Endothelial cell (in vitro differentiated cells): ENCODE data around the gene LRRC73. TPM values are rescaled to one million over a fixed set of nuclear protein-coding genes. Genes with fewer than 3 reads are reported as not detected.
"Not testable (repeated sequence)": the region's sequence is repeated elsewhere in the genome, so short reads cannot be mapped to it uniquely, and the experiment has no call there.

ENCODE experiments used
- DNase-seq: peaks from one replicate; pipeline ENCODE4 v3.0.0; 2021; ENCODE audit warnings: low spot score
- H3K27ac Mint-ChIP-seq: one replicate; pipeline ENCODE4 v1.8.0; 2021; ENCODE audit warnings: mixed read lengths, inconsistent platforms; ENCODE audit not compliant: unreplicated experiment
- H3K27me3 Mint-ChIP-seq: one replicate; pipeline ENCODE4 v1.8.0; 2021; ENCODE audit warnings: mild to moderate bottlenecking, moderate library complexity, mixed read lengths, inconsistent platforms; ENCODE audit not compliant: unreplicated experiment
- H3K36me3 Mint-ChIP-seq: one replicate; pipeline ENCODE4 v1.8.0; 2021; ENCODE audit warnings: mild to moderate bottlenecking, low read depth, mixed read lengths, inconsistent platforms; ENCODE audit not compliant: unreplicated experiment
- H3K4me1 Mint-ChIP-seq: one replicate; pipeline ENCODE4 v1.8.0; 2021; ENCODE audit warnings: mild to moderate bottlenecking, mixed read lengths, inconsistent platforms; ENCODE audit not compliant: unreplicated experiment
- H3K4me3 Mint-ChIP-seq: one replicate; pipeline ENCODE4 v1.8.0; 2021; ENCODE audit warnings: mild to moderate bottlenecking, mixed read lengths, inconsistent platforms; ENCODE audit not compliant: unreplicated experiment
- H3K9me3 Mint-ChIP-seq: one replicate; pipeline ENCODE4 v1.8.0; 2021; ENCODE audit warnings: mixed read lengths, inconsistent platforms; ENCODE audit not compliant: unreplicated experiment
- long read RNA-seq: library from polyadenylated mRNA; unstranded; transcript quantifications from one replicate; pipeline ENCODE4 v2.0.0, GENCODE V29; 2020; ENCODE audit not compliant: unreplicated experiment
- total RNA-seq: library from RNA; stranded (reverse); fragmentation: NEBNext Ultra II Directional; extraction: Animal tissue kit (Norgen Biotek cat#: 25700); gene quantifications from one replicate; pipeline ENCODE4 v1.2.1, GENCODE V29; 2021; ENCODE audit not compliant: unreplicated experiment
- TF ChIP-seq, protein P1 (sequence below): fragments of 200-600 bp; sonication (generic); IDR thresholded peaks from one replicate; pipeline ENCODE4 v1.5.0; 2021; ENCODE audit warnings: antibody characterized with exemption; ENCODE audit not compliant: unreplicated experiment

Gene LRRC73, protein sequence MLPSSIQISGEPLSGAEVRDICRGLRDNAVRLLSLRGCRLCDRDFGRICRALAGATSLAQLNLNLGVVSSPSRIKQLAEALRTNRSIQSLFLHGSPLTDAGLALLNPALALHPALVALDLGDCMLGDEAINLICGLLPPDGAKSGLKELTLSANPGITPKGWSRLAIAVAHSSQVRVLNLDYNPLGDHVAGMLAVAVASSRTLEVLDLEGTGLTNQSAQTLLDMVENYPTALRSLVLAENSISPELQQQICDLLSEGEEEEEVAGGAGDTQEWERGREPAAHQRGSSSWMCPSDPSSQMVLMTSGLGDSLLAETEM
- 0.28 TPM for total RNA-seq
- long read RNA-seq, result 0 reads

- Mint-ChIP-seq H3K4me1 (peaks cover 17% of the 10 kb centered on the region), H3K27me3 (peaks cover 19% of the 10 kb centered on the region), H3K27ac (no peak within 1 kb of the TSS), H3K4me3 (peak within 1 kb of the TSS; percentile 88), H3K36me3 (peaks cover 41% of the 10 kb centered on the region), H3K9me3 (no peaks in the 10 kb centered on the region)
- peak; percentile 89 for DNase-seq
- TF ChIP-seq, protein P1, sequence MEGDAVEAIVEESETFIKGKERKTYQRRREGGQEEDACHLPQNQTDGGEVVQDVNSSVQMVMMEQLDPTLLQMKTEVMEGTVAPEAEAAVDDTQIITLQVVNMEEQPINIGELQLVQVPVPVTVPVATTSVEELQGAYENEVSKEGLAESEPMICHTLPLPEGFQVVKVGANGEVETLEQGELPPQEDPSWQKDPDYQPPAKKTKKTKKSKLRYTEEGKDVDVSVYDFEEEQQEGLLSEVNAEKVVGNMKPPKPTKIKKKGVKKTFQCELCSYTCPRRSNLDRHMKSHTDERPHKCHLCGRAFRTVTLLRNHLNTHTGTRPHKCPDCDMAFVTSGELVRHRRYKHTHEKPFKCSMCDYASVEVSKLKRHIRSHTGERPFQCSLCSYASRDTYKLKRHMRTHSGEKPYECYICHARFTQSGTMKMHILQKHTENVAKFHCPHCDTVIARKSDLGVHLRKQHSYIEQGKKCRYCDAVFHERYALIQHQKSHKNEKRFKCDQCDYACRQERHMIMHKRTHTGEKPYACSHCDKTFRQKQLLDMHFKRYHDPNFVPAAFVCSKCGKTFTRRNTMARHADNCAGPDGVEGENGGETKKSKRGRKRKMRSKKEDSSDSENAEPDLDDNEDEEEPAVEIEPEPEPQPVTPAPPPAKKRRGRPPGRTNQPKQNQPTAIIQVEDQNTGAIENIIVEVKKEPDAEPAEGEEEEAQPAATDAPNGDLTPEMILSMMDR, result no peak
Measured at GRCh38 chr6:43509984-43510826, at the start of gene LRRC73. TSS of gene LRRC73 (minus strand) at chr6:43510346. CDS start at chr6:43509785, 561 bp downstream.

- Mint-ChIP-seq H3K4me3 (no peak overlapping the region), H3K4me1 (no peaks in the 10 kb centered on the region), H3K27ac (no peak overlapping the region), H3K27me3 (peaks cover 1% of the 10 kb centered on the region), H3K9me3 (no peaks in the 10 kb centered on the region), H3K36me3 (peaks cover 27% of the 10 kb centered on the region)
- DNase-seq, result no peak
- TF ChIP-seq, protein P1, result no peak
Measured at GRCh38 chr6:43559328-43559727, 49.2 kb upstream of the LRRC73 start.

DNA sequence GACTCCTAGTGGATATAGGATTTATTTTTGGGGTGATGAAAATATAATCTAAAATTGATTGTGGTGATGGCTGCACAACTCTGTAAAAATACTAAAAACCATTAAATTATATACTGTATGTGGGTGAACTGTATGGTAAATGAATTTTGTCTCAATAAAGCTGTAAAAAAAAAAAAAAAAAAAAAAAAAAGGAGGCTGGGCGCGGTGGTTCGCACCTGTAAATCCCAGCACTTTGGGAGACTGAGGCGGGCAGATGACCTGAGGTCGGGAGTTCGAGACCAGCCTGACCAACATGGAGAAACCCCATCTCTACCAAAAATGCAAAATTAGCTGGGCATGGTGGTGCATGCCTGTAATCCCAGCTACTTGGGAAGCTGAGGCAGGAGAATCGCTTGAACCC is 47.5 kb upstream of the LRRC73 start:
- not testable (repeated sequence) for DNase-seq, H3K27ac Mint-ChIP-seq, H3K4me1 Mint-ChIP-seq, H3K4me3 Mint-ChIP-seq, H3K9me3 Mint-ChIP-seq, H3K27me3 Mint-ChIP-seq
- H3K36me3 Mint-ChIP-seq, result peaks cover 33% of the 10 kb centered on the region

DNA sequence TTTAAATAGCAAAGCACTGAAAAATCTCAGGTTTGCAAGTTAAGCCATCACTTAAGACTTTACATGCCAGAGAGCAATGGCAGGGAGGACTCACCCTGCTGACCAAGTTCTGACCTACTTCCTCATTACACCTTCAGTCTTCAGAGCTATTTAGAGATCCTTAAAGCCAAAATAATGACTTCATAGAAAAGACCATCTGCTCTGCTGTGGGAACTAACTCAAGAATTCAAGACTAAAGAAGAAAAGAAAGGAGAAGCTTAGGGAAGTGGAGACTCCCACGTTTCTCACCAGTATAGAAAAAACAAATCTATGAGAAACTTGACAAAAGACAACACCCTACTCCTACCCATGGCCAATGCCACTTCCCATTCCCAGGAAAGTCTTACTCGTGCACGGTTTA is 37.1 kb upstream of the LRRC73 start:
- Mint-ChIP-seq H3K27ac (no peak overlapping the region), H3K4me3 (no peak overlapping the region), H3K36me3 (peaks cover 27% of the 10 kb centered on the region), H3K4me1 (no peaks in the 10 kb centered on the region), H3K27me3 (no peaks in the 10 kb centered on the region), H3K9me3 (no peaks in the 10 kb centered on the region)
- no peak for DNase-seq
- TF ChIP-seq, protein P1, result no peak

- no peaks in the 10 kb centered on the region for H3K27me3 Mint-ChIP-seq
- no peak overlapping the region for H3K27ac Mint-ChIP-seq
- H3K4me1 Mint-ChIP-seq, result no peaks in the 10 kb centered on the region
- H3K9me3 Mint-ChIP-seq, result no peaks in the 10 kb centered on the region
- no peak overlapping the region for H3K4me3 Mint-ChIP-seq
- DNase-seq, result no peak
- TF ChIP-seq, protein P1, result no peak
- H3K36me3 Mint-ChIP-seq, result peaks cover 22% of the 10 kb centered on the region
Measured at GRCh38 chr6:43544461-43544860, 34.3 kb upstream of the LRRC73 start.
